GM19193 (cell line): ENCODE results near the gene TAF4.

Experiments used
- POLR2A ChIP-seq: IDR thresholded peaks from 4 replicates; pipeline ENCODE4 v1.6.1; 2011; ENCODE audit not compliant: insufficient read depth, insufficient read length; ENCODE audit errors: extremely low read depth

The TAF4 gene

DNA sequence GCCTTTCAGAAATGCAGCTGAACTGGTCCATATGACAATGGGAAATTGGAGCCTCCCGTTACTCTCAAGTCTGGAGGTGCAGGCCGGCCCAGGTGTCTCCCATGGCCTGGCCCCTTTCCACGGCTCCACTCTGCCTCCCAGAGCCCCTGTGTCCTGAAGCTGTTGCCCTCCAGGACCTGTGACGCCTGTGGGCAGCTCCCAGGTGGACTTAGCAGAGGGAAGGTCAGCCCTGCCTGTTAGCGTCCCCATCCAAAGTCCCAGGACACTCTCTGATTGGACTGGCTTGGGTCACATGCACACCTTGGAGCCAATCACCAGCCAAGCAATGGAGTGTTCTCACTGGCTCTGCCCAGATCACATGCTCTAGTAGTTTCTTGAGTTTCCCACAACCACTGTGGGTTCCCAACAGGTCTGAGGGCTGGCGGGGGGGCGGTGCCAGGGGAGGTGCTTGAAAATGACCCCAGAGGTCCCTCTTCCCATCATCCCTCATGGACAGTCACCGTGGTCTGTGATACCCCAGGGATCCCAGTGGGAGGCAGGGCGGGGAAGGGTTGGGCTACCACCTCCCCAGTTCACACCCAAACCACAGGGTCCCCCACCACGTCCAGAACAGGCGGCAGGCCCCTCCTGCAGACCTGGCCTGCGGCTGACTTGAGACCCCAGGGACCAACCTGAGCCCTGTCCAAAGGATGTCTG is 135.6 kb downstream of the TAF4 start:
- TF ChIP-seq POLR2A: no peak

DNA sequence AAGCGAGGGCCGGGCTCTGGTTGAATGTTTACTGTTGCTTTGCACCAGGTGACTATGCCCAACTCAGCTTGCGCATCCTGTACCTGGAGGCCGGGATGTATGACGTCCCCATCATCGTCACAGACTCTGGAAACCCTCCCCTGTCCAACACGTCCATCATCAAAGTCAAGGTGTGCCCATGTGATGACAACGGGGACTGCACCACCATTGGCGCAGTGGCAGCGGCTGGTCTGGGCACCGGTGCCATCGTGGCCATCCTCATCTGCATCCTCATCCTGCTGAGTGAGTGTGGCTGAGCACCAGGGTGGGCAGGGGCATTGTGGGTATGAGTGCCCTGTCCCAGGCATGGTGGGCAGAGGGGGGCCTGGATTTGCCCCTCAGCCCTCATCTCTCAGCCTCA is 136.1 kb downstream of the TAF4 start:
- TF ChIP-seq POLR2A: no peak

DNA sequence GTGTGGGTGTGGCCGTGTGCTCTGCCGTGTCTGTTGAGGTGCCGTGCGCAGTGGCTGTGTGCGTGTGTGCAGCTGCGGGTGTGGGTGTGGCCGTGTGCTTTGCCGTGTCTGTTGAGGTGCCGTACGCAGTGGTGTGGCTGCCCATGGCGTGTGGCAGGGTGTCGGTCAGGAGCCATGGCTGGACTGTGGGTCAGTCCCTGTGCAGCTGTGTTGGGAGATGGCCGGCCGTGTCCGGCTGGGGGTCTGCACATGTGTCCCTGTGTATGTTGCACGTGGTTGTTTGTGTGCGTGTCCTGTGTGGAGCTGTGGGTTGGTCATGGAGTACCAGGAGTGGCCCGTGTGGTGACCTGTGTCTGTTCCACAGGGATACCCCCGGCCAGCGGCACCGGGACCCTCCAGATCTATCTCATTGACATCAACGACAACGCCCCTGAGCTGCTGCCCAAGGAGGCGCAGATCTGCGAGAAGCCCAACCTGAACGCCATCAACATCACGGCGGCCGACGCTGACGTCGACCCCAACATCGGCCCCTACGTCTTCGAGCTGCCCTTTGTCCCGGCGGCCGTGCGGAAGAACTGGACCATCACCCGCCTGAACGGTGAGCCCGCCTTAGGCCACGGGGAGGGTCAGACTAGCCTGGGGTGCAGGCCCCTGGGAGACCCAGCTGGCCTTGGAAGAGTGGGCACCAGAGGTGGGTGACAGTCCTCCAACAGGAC is 137.7 kb downstream of the TAF4 start:
- no peak for TF ChIP-seq POLR2A

DNA sequence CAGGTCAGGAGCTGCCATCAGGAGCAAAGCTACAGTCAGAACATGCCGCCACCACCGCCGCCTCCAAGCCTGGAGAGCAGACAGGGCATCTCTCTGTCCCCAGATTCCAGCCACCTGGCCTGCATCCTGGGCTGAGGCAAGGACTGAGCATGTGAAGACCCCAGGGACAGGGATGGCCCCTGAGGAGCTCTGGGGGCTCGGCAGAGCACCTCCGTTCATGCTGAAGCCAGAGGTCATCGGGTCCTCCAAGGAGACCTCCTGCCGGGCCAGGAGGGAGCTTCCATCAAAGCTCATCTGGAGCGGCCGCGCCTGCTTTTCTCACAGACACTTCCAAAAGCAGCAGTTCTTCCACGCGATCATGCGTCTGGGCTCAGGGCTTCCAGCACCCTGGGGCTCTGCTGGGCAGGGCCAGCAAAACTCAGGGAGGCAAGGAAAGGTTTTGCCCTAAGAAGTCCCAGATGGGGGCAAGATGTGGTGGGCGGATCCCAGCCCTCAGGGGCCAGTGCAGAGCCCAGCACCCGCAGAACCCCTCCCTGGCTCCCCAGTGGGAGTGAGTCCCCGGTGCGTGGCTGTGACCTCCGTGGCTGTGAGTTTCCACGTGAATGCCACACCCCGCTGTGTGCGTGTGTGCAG is 138.4 kb downstream of the TAF4 start:
- TF ChIP-seq POLR2A: no peak

DNA sequence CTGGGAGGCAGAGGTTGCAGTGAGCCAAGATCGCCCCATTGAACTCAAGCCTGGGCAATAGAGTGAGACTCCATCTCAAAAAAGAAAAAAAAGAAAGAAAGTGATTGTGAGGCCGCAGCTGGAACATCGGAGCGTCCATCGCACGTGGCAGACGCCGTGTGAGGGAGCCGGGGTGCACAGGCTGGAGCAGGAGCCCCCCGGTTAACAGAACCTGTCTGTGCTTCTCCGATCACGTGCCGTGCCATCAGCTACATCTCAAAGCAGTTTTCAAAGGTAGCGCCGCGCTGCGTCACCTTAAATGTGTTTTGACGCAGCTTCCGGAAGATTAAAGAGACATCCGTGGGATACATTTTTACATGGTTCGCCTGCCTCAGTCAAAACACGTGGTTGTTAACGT is 138.9 kb downstream of the TAF4 start:
- TF ChIP-seq POLR2A: no peak

DNA sequence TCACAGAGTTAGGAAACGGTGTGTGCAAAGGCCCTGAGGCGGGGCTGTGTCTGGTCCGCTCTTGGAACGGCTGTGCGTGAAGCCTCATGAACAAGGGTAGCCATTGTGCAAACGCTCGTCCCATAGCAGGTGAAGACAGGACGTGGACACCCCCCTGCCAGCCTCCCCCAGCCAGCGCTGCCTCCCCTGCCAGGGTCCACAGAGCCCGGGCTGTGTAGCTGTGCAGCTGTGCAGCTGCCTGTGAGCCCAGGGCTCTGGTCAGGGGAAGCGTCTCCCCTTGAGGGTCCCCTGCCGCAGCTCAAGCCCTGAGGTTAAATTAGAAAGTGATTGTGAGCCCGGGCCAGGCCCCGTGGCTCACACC is 139.4 kb downstream of the TAF4 start:
- no peak for TF ChIP-seq POLR2A

DNA sequence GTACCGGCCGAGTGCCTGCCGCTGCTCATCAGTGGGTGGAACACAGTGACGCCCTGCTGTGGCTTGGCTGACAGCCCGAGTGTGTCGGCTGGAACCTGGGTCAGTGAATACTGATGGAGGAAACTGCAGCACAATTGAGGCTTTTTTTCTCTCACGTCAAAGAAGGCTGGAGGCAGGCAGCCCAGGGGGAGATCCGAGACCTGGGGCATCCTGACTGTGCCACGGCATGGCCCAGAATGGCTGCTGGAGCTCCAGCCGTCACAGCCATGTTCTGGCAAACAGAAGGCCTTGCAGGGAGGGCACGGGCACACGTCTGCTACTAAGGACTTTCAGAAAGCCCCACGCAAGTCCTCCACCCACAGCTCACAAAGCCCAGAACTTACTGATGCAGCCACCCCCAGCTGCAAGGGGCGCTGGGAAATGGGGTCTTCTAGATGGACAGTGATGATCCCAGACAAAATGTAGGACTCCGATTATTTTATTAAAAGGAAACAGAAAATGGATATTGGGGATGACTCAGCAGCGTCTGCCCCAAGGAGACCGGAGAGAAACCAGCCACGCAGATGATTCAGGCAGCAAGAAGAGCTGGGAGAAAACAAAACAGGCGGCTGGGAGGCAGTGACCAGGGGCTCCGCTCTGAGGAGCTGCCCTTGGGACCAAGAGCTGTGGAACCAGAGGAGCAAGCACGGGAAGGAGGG is 140.0 kb downstream of the TAF4 start:
- TF ChIP-seq POLR2A: no peak

DNA sequence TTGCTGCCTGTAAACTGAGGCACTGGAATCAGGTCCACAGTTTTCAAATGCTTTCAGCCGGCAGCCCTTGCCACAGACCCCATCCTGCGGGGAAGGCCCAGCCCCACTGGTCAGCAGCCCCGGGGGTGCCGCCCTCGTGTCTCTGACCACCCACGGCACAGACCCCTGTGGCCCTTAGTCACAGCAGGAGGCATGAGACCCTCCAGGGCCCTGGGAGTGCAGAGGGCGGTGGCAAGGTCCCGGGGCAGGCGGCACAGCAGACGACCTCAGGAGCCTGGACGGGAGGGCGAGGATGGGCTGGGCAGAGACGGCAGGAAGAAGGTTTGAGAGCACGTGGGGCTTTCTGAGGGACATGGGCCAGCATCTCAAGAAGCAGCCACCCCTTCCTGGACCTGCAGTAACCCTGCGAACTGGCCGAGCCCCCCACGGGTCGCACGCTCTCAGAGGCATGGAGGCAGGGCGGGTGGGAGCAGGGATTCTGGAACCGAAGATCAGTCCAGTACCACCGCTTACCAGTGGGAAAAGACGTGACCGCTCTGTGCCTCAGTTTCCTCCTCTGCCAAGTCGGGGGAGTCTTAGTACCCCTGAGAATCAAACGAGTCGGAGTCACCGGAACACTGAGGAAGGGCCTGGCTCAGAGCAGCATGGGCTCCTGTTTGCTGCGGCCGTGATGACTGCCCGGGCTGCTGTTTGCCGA is 140.7 kb downstream of the TAF4 start:
- TF ChIP-seq POLR2A: no peak
